ENCODE results near the gene NELFA.
"Not testable (repeated sequence)": the region's sequence is repeated elsewhere in the genome, so short reads cannot be mapped to it uniquely, and the experiment has no call there.

NELFA gene

DNA sequence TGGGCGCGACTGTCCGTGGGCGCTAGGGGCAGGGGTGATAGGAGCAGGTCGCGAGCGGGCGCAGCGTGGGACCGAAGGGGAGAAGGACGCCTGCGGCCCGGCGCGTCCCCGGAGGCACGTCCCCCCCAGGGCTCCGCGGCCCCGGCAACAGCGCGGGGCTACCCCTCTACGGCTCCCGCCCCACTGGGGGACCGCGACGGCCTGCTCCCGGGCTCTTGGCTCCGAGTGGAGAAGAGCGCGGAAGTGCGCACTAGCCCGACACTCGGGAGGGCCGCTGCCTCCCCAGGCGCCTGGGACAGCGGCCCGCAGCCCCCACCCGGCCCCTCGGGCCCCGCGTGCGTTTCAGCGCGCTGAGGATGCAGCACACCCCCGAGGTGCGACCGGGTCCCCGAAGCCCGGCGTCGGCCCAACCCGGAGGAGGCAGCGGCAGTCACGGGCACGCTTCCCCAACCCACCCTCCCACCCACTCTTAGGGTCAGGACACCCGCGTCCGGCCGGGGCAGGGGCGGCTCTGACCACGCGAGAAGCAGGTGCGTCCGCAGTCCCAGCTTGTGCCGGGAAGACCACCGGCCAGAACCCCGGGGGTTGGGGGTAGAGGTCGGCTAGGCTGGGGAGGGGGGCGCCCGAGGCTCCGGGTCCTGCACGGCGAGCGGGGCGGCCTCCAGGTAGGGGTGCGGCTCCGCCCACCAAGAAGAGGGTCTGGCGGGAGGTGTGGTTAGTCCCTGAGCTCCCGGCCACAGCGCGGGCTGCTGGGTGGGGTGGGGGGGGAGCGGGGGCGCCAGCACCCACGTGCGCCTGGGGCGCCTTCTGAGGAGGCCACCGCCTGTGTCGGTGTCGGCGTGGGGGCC is 31.8 kb upstream of the NELFA start:
- DNase-seq: no peak

DNA sequence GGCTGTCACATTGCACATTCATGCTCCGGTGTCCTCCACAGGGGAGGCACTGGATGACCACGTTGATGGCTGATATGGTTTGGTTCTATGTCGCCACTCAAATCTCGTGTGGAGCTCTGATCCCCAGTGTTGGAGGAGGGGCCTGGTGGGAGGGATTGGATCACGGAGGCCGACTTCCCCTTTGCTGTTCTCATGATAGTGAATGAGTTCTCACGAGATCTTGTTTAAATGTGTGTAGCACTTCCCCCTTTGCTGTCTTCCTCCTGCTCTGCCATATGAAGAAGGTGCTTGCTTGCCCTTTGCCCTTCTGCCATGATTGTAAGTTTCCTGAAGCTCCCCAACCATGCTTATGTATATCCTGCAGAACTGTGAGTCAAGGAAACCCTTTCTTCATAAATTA is 28.1 kb upstream of the NELFA start:
- no peak for DNase-seq

GRCh38 chr4:2036327-2036726 is 27.6 kb upstream of the NELFA start:
- DNase-seq: no peak

- not testable (repeated sequence) for DNase-seq
Observed at GRCh38 chr4:2031161-2031560, 22.4 kb upstream of the NELFA start.

- DNase-seq: not testable (repeated sequence)
Observed at GRCh38 chr4:2027120-2027519, 18.3 kb upstream of the NELFA start.

DNA sequence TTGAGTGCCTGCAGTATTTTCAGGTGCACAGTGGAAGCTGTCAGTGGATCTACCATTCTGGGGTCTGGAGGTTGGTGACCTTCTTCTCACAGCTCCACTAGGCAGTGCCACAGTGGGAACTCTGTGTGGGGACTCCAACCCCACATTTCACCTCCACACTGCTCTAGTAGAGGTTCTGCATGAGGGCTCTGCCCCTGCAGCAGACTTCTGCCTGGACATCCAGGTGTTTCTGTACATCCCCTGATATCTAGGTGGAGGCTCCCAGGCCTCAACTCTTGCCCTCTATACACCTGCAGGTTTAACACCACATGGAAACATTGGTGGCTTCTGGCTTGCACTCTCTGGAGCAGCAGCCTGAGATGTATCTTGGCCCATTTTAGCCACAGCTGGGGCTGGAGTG is 17.0 kb upstream of the NELFA start:
- DNase-seq: no peak

- DNase-seq: no peak
Observed at GRCh38 chr4:2024683-2025082, 15.9 kb upstream of the NELFA start.

DNA sequence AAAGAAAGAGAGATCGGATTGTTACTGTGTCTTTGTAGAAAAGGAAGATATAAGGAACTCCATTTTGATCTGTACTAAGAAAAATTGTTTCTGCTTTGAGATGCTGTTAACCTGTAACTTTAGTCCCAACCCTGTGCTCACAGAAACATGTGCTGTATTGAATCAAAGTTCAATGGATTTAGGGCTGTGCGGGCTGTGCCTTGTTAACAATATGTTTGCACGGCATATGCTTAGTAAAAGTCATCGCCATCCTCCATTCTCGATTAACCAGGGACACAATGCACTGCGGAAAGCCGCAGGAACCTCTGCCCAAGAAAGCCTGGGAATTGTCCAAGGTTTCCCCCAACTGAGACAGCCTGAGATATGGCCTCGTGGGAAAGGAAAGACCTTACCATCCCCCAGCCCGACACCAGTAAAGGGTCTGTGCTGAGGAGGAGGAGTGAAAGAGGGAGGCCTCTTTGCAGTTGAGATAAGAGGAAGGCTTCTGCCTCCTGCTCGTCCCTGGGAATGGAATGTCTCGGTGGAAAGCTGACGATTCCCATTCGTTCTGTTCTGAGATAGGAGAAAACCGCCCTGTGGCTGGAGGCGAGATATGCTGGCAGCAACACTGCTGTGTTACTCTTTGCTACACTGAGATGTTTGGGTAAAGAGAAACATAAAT is 12.7 kb upstream of the NELFA start:
- DNase-seq: not testable (repeated sequence)

- DNase-seq: no peak
Observed at GRCh38 chr4:2015008-2015407, 6.2 kb upstream of the NELFA start.

DNA sequence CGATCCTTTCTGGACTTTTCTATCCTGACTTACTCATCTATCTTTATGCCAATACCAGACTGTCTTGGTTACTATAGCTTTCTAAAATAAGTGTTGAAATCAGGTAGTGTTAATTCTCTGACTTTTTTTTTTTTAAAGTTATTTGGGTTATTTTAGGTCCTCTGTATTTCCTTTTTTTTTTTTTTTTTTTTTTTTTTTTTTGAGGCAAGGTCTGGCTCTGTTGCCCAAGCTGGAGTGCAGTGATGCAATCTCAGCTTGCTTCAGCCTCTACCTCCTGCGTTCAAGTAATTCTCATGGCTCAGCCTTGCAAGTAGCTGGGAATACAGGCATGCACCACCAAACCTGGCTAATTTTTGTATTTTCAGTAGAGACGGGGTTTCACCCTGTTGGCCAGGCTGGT is 2.8 kb upstream of the NELFA start:
- no peak for DNase-seq

DNA sequence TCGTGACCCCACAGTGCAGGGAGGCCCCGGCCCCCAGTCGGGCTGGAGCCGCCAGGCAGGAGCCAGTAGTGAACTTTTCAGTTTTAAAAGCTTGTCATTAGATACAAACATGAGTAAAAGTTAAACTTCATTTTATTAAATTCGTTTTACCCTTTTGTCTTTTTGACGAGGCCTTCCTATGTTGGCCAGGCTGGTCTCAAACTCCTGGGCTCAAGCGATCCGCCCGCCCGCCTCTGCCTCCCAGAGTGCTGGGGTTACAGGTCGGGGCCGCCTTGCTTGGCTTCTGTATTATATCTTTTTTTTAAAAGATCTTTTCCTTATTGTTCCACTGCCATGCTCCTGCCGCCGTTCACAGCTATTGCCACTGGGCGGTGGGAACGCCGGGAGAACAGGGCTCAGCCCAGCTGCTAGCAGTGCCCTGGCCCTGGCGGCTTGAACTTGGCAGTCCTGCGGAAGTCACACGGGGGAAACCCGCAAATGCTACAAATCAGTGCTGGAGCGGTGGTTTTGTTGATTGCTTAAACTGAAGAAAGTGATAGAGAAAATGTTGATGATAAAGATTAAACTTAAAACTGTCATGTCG is 968 bp upstream of the NELFA start:
- DNase-seq: peak; percentile 55

DNA sequence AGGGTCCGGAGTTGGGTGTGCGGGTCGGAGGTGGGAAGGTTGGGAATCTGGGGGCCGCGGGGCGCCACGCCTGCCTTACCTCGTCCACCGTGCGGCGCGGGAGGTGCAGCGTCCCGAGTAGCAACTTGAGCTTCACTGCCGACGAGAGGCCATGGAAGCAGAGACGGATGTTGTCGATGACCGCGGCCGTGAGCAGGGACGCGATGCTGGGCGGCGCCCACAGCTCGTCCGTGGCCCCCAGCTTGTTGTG is 178 bp downstream of the NELFA start:
- DNase-seq: no peak

DNA sequence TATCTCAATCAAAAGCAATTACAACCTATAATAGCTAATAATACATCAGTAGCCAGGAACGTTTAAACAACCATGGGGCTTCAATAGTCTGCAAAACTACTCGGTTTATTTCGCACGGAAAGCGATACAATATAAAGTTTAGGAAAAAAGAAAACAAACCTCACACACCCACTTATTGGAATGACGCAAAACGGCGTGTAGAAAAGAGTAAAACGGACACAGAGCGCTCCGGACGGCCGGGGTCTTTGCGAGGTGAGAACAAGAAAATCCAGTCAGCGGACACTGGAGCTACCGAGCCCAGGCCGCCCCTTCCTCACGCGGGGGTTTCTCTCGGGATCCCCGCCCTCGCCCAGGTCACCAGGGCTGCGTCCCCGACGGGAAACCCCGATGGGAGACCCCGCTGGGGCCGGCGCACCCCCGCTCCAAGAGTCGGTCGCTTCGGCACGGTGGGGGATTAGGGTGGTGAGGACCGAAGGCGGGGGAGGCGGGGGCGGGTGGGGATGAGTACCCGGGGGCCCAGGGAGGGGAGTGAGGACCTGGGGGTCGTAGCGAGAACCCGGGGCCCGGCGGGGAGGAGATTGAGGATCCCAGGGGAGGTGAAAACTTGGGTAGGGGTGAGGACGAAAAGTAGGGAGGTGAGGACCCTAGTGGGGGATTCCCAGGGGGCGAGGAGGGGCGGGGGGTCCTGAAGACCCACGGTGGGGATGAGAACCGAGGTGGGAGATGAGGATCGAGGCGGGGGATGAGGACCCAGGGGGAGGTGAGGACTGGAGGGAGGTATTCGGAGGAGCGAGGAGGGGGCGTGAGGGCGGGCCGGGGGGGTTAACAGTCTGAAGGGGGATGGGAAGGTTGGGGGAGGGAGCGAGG is 737 bp downstream of the NELFA start:
- no peak for DNase-seq

GRCh38 chr4:2006956-2007653 is 1.7 kb downstream of the NELFA start:
- DNase-seq: no peak

GRCh38 chr4:2006367-2006766 is 2.4 kb downstream of the NELFA start:
- no peak for DNase-seq

DNA sequence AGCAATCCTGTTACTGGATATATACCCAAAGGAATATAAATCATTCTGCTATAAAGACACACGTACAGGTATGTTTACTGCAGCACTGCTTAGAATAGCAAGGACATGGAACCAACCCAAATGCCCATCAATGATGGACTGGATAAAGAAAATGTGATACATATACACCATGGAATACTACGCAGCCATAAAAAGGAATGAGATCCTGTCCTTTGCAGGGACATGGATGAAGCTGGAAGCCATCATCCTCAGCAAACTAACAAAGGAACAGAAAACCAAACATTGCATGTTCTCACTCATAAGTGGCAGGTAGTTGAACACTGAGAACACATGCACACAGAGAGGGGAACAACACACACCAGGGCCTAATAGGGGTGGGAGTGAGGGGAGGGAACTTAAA is 5.4 kb downstream of the NELFA start:
- DNase-seq: not testable (repeated sequence)

GRCh38 chr4:1999308-1999707 is 9.5 kb downstream of the NELFA start:
- not testable (repeated sequence) for DNase-seq

GRCh38 chr4:1998296-1998695 is 10.5 kb downstream of the NELFA start:
- DNase-seq: no peak

DNA sequence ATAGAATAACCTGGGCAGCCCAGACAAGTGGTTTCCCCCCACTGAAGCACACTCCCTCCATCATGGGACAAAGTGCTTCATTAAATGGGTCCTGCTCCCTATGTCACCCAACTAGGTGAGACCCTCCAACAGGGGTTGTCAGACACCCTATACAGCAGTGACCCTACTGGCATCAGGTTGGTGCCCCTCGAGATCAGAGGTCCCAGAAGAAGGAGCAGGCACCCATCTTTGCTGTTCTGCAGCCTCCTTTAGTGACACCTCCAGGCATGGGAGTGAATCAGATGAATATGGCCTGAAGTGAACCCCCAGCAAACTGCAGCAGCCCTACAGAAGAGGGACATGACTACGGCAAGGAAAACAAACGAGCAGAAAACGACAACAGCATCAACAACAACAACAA is 11.1 kb downstream of the NELFA start:
- DNase-seq: no peak

DNA sequence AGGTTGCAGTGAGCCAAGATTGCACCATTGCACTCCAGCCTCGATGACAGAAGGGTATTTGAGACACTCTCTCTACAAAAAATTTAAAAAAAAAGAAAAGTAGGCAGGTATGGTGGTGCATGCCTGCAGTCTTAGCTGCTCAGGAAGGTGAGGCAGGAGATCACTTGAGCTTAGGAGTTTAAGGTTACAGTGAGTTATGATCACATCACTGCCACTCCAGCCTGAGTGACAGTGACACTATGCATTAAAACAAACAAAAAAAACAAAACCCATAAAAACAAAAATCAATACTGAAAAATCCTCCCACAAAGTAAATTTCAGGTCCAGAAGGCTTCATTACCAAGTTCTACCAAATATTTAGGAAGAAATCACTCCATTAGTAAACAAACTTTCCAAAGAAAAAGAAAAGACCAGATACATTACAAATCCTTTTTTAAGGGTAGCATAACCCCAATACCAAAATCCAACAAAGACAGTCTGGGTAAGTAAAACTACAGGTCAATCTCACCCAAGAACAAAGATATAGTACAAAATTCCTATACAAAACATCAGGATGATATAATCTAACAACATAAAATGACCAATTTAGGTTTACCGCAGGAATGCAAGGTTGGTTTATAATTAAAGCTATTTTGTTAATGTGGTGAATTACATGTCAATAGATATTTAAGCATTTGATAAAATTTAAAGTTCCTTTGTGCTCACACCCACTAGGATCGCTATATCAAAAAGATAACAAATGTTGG is 11.7 kb downstream of the NELFA start:
- no peak for DNase-seq

DNA sequence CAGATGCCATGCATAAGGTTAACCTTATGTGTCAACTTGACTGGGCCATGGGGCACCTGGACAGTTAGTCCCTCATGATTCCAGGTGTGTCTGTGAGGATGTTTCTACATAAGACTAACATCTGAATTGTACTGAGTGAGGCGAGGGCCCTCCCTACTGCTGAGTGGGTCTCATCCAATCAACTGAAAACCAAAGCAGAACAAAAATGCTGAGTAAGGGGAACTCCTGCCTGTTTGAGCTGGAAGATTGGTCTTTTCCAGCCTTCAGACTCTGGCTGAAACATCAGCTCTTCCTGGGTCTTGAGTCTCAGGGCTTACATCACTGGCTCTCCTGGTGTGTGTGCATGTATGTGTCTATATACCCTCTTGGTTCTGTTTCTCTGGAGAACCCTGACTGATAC is 13.8 kb downstream of the NELFA start:
- DNase-seq: no peak

All from NCI-H2227 treated with DMSO at 0.1 percent for 48 hours (cell line).